Epithelial cell of esophagus (primary cell): Measurements from ENCODE around the gene CEBPZOS.

ENCODE experiments used
- DNase-seq: peaks from one replicate; pipeline ENCODE4 v3.0.0; 2010; ENCODE audit warnings: low read depth
- H3K4me3 ChIP-seq: 2 replicates; pipeline ENCODE4 v1.5.1; 2011; ENCODE audit warnings: mild to moderate bottlenecking, low read length, control low read depth
- CTCF ChIP-seq: IDR thresholded peaks from 2 replicates; pipeline ENCODE4 v1.5.1; 2011; ENCODE audit warnings: low read depth, mild to moderate bottlenecking, low read length, control low read depth, inconsistent platforms; ENCODE audit not compliant: insufficient read depth; ENCODE audit errors: missing control alignments

The CEBPZOS gene

GRCh38 chr2:37156857-37157714, 39.2 kb upstream of the CEBPZOS start, which contains the start of gene EIF2AK2:
Gene EIF2AK2 (minus strand): TSS chr2:37156980. CDS start chr2:37147806, 9,174 bp downstream.
- H3K4me3 ChIP-seq, result peak within 1 kb of the TSS; percentile 78
- no peak for TF ChIP-seq CTCF
- DNase-seq, result peak; percentile 87

GRCh38 chr2:37164757-37165156, 31.5 kb upstream of the CEBPZOS start:
- no peak for TF ChIP-seq CTCF
- DNase-seq, result no peak
- no peak overlapping the region for H3K4me3 ChIP-seq

- no peak for TF ChIP-seq CTCF
- no peak overlapping the region for H3K4me3 ChIP-seq
- peak; percentile 51 for DNase-seq
Observed at GRCh38 chr2:37167636-37168180, 28.6 kb upstream of the CEBPZOS start.

DNA sequence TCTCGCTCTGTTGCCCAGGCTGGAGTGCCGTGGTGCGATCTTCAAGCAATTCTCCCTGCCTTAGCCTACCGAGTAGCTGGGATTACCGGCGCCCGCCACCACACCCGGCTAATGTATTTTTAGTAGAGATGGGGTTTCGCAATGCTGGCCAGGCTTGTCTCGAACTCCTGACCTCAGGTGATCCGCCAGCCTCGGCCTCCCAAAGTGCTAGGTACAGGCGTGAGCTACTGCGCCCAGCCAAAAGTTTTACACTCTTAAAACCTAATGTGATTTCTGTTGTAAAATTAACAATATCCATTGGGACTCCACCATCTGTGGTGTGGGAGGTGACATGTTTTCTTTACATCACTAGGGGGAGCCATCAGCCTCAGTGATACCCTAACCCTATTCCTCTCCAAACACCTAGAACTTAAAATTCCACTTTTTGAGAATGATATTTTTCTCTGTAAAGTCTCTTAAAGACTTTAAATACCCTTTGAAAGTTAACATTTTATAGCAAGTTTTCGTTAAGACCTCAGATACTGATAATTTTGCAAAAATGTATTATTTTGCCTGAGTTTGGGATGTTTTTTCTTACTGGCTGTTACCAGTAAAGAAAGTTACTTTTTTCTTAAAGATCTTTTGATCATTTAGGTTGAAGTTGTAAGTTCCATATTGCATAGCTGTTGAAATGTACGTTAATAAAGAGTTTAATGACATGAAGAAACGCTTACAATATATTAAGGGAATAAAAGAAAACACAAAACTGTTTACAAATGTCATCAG, 27.9 kb upstream of the CEBPZOS start:
- peak; percentile 77 for TF ChIP-seq CTCF
- H3K4me3 ChIP-seq, result no peak overlapping the region
- peak; percentile 56 for DNase-seq

DNA sequence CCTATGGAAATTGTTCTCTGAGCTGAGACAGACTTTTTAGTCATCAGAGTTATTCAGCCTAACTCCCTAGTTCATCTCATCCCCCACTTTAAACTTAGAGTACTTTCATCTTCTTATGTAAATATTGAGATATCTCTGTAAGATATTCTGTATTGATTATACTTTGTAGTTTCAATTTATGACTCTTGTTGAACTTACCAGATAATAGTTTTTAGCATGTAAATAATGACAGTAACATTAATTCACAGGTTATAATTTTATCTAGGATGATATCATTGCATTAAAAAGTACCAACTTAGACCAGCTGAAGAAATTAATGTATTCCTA, 24.7 kb upstream of the CEBPZOS start:
- no peak for DNase-seq
- TF ChIP-seq CTCF, result no peak
- H3K4me3 ChIP-seq, result no peak overlapping the region

GRCh38 chr2:37173741-37174140, 22.6 kb upstream of the CEBPZOS start:
- no peak for TF ChIP-seq CTCF
- no peak for DNase-seq
- no peak overlapping the region for H3K4me3 ChIP-seq
